Measurements from ENCODE around the gene P2RY13.

Gene P2RY13

DNA sequence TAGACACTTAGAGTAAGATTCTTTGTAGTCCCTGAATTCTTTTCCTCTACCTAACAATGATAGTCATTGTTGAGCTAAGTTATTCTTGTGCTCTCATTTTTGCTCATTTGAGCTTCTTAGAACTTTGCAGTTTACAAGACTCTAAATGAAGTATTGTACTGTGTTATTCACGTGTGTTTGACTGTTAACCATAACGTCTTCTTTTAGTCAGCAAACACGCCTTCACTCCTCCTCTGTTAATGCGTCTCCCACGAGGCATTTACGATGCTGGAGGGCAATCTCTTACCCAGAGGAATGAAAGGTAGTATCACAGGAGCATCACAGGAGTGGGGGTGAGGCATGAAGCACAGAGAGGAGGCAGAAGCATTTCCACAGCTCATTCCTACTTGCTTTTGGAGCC lies 36.2 kb downstream of the P2RY13 start:
- no peak for DNase-seq (ENCODE audit: low read depth in 2 of 2)

DNA sequence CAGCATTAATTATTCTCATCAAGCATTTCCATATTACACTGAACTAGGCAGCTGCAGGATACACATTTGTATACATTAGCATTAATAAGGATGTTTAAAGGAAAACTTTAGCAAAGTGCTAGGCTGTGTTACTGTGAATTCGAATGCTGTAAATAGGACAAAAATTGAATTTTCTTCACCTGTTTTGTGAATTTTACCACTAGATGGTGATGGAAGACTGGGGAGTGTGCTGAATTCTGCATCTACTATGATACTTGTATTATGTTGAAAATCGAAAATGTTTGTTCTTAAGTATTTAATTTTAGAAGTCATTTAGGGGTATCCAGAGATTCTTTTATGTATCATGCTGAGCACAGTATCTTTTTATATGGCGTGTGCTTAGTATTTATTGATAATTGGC lies 38.7 kb downstream of the P2RY13 start:
- no peak for DNase-seq (ENCODE audit: low read depth in 2 of 2)

DNA sequence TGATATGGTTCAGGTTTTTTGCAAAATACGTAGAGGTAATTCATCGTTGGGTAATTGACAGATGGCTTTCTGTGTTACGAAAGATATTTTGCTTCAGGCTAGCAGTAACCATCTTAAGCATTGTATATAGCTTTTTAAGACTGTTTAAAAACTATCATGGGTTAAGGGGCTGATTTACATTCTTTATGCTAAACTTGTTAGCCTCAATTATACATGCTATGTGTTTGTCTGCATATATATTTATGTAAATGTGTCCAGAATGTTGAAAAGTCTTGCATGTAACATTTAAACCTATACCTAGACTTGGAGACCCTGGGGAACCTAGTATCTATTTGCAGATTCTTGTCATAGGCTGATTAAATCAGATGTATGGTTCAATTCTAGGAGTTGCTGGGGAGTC lies 39.9 kb downstream of the P2RY13 start:
- no peak for DNase-seq (ENCODE audit: low read depth in 2 of 2)

DNA sequence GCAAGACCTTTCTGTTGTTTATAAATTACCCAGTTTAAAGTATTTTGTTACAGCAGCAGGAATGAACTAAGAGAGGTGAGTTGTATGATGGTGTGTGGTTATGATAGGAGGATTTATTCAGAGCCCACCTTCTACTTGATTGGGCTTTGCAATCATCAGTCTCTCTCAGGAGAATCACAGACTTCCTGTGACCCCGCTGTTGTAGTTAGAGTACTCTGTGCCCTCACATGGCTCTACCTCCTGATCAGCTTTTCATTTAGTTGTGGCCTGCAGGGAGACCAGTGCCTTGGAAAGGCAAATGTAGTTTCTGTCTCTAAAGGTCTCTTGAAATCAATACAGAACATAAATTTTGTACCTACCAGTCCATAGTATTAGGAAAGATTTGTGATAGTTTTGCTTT lies 43.4 kb downstream of the P2RY13 start:
- DNase-seq (ENCODE audit: low read depth in 2 of 2): no peak

DNA sequence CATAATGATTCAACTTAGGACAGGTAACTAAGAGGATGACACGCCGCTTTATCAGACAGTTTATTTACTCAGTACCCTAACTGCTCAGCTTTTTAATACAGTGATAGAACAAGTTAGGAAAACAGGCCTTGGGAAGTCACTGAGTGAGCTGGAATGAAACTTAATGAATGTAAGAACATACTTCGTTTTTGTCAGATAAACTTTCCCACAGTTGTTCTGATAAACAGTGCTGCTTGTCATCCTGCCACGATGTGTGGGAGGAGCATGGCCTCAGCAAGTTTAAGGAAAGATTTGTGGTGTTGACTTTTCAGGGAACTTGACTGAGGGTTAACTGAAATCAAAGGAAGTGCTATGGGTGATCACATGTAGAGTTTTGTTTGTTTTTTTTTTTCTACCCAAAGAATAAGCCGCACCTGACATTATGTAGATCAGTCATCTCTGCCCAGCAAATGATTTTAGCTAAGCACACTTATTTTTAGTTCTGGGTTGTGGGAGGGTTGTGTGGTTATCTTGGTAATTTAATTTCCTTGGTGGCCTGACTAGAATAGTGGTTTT lies 45.4 kb downstream of the P2RY13 start:
- DNase-seq (ENCODE audit: low read depth in 2 of 2): no peak

DNA sequence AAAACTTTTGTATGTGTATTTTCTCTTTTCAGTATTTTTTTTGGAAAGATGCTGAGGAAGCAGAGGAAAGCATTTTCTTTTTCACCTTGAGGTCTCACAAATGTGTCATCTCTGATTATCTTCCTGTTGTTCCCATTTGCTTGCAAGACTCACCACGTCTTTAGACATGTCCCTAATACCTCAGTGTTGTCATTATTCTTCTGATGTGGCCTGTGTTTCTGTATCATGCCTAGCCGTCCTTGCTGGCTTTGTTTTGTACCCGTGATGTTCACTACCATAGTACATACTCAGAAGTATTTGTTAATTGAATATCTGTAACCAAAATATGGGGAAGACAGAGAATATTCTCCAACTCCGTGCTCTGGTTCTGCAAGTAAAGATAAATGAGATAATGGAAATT lies 46.0 kb downstream of the P2RY13 start:
- DNase-seq (ENCODE audit: low read depth in 2 of 2): no peak

DNA sequence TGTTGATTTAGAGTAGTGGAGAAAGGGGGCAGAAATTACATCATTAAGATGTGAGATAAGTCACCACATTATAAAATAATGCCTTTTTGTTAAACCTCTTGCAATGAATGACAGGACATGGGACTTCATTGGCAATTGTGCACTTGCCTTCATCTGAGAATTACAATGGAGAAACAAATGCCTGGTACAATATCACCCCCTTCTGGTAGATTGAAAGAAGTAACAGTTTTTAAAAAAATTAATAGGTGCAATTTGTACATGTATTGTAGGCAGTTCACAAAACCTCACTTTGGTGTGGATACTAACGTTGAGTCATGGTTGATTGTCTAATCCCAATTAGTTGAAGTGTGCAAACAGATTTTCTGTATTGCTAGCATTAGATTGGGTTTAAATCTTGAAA lies 46.4 kb downstream of the P2RY13 start:
- no peak for DNase-seq (ENCODE audit: low read depth in 2 of 2)

DNA sequence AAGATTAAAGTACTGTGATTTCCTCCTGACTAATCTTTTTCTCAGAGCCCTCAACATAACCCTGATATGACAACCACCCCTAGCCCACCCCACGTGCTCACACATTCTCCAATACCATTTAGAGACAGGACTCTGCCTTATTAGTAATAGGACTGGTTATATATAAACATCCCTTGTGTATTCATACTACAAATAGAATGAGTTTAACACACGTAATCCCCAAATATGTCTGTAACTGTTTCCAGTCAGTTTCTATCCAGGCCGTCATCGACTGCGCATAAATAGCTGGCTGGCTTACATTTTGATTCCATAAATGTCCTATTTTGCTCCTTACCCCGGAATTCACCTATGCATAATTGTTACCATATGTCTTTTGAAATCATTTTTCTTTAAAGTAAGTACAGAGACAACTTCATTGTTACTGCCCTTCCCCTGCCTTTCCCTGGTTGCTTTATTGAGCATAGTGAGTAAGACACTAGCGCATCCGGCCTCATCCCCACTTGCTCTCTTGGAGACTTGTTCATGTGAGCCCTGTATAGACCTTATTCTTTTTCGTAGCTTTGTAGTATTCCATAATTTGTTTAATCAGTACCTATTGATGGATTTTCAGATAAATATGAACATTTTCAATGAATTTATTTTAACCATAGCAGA lies 47.6 kb downstream of the P2RY13 start:
- DNase-seq (ENCODE audit: low read depth in 2 of 2): no peak

DNA sequence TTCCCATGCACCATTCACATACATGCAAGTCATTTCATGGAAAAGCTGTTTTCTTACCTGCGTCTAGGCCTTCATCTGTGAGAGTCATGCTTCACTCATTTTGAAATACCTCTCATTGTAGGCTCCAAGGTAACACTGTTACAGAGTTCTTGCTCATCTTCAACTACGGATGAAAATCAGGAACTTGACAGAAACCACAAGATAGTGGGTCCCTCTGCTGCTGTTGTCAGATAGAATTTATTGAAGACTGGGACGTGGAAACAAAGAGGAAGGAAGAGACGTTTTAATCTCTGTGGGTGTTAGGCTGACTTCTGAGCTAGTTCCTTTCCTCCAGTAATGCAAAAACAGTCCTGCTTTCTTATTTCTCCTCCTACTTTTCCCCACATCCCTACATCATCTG lies 51.1 kb downstream of the P2RY13 start, which contains the start of gene P2RY14:
TSS of gene P2RY14 (minus strand) at position 313 of the 400 bp plus-strand sequence. CDS start 64,226 bp downstream, outside the sequence.
- DNase-seq (ENCODE audit: low read depth in 2 of 2): no peak

DNA sequence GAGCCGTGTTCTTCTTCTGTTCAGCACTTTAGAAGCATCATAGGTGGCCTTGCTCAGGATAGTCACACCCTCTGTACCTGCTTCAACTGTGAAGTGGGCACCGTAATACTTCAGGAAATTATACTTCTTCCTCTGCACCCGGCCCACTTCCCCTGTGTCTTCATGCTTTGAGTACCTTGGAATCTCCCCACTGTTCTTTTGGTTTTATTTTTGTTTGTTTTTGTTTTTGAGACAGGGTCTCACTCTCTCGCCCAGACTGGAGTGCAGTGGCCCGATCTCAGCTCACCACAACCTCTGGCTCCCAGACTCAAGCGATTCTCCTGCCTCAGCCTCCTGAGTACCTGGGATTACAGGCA lies 52.7 kb downstream of the P2RY13 start:
- DNase-seq (ENCODE audit: low read depth in 2 of 2): no peak

Measured in stimulated activated CD4-positive, alpha-beta T cell treated with anti-CD3 and anti-CD28 coated beads, Interleukin-1b, Interleukin-23, amount 100 ng/mL, for 4 hours (primary cell).